ENCODE results near the gene OR51A4. TPM values are rescaled to one million over a fixed set of nuclear protein-coding genes. Genes with fewer than 3 reads are reported as not detected.

Gene OR51A4, protein sequence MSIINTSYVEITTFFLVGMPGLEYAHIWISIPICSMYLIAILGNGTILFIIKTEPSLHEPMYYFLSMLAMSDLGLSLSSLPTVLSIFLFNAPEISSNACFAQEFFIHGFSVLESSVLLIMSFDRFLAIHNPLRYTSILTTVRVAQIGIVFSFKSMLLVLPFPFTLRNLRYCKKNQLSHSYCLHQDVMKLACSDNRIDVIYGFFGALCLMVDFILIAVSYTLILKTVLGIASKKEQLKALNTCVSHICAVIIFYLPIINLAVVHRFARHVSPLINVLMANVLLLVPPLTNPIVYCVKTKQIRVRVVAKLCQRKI
- total RNA-seq: under 0.01 TPM in 1 of 2 replicates, not detected in the other

GRCh38 chr11:4947505-4947904 lies at the start of gene OR51A4:
Gene OR51A4, minus strand, starts transcription at chr11:4947605. Its CDS starts 505 bp downstream, at chr11:4947100.

GRCh38 chr11:4994551-4994950 lies 47.1 kb upstream of the OR51A4 start, which contains the start of gene OR51L1:
Gene OR51L1, plus strand, starts transcription at chr11:4994851. Its CDS starts 4,132 bp downstream, at chr11:4998983.

GRCh38 chr11:4955613-4956012 lies 8.2 kb upstream of the OR51A4 start, which contains the start of gene OR51A2:
Gene OR51A2, minus strand, starts transcription at chr11:4955713. Its CDS starts 0 bp downstream, at chr11:4955713.

GRCh38 chr11:4924239-4924638 lies 23.2 kb downstream of the OR51A4 start, which contains the start of gene OR51G1:
Gene OR51G1, minus strand, starts transcription at chr11:4924339. Its CDS starts 0 bp downstream, at chr11:4924339.

GRCh38 chr11:4919250-4919649 lies 28.2 kb downstream of the OR51A4 start, which contains the start of gene OR51G2:
Gene OR51G2, minus strand, starts transcription at chr11:4919350. Its CDS starts 3,687 bp downstream, at chr11:4915663.

DNA sequence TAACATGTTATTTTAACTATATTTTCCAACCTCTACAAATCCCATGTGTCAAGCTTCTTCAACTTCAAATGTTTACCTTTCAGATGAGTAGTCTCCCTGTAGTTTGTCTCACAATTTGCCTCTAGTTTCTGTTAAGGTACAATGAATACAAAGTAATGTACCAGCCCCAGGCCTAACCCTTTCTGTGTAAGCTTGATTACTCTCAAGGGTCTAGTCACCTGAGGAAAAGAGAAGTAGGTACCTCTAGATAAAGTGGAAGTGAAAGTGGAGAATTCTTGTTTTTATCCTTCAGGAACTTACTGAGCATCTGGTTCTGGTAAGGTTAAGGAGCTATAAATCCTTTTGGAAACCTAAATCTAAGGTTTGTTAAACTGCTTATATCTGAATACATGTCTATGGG lies 43.9 kb downstream of the OR51A4 start, which contains the start of gene OR51A7:
Gene OR51A7 (plus strand): TSS at position 300 of the 400 bp plus-strand sequence. CDS start 3,587 bp downstream, outside the sequence.

Other genes with a start within 250 kb of the OR51A4 start
- 0.19 and 0.56 TPM in 2 replicates for gene OR51E2, start 249.8 kb downstream of the OR51A4 start, total RNA-seq
- not detected in 2 replicates for gene MMP26, start 242.8 kb downstream of the OR51A4 start, total RNA-seq
- gene OR51F1, start 177.7 kb downstream of the OR51A4 start, total RNA-seq: not detected in 2 replicates
- gene OR52R1, start 143.2 kb downstream of the OR51A4 start, total RNA-seq: not detected in 2 replicates
- gene OR51F2, start 126.3 kb downstream of the OR51A4 start, total RNA-seq: not detected in 2 replicates
- gene OR51S1, start 98.4 kb downstream of the OR51A4 start, total RNA-seq: not detected in 2 replicates
- not detected in 2 replicates for gene OR51T1, start 65.7 kb downstream of the OR51A4 start, total RNA-seq
- gene OR51A7, start 43.8 kb downstream of the OR51A4 start, total RNA-seq: not detected in 2 replicates
- not detected in 2 replicates for gene OR51G2, start 28.3 kb downstream of the OR51A4 start, total RNA-seq
- gene OR51G1, start 23.3 kb downstream of the OR51A4 start, total RNA-seq: not detected in 2 replicates
- gene OR51A2, start 8.1 kb upstream of the OR51A4 start, total RNA-seq: not detected in 2 replicates
- not detected in 2 replicates for gene OR51L1, start 47.2 kb upstream of the OR51A4 start, total RNA-seq
- not detected in 2 replicates for gene OR52J3, start 98.9 kb upstream of the OR51A4 start, total RNA-seq
- gene OR52E2, start 112.0 kb upstream of the OR51A4 start, total RNA-seq: not detected in 2 replicates
- not detected in 2 replicates for gene OR52E1, start 122.0 kb upstream of the OR51A4 start, total RNA-seq
- not detected in 2 replicates for gene OR52A5, start 190.8 kb upstream of the OR51A4 start, total RNA-seq
- gene OR52A1, start 207.2 kb upstream of the OR51A4 start, total RNA-seq: not detected in 2 replicates

Data from regular cardiac myocyte (primary cell).